Neural cell (in vitro differentiated cells): ENCODE measurements around the gene ANAPC10.

Experiments
- EZH2 ChIP-seq: fragments of 200-600, 300-800 bp; shearing (Covaris generic), sonication (generic); IDR thresholded peaks from 2 replicates; pipeline ENCODE4 v1.6.1; 2014; ENCODE audit warnings: antibody characterized with exemption, low read length, borderline replicate concordance, mild to moderate bottlenecking; ENCODE audit not compliant: insufficient read depth, poor library complexity, severe bottlenecking
- RAD21 ChIP-seq: fragments of 450-650 bp; conservative IDR thresholded peaks from 2 replicates; pipeline ENCODE4 v1.6.1; 2014; ENCODE audit warnings: antibody characterized with exemption, mild to moderate bottlenecking, moderate library complexity
- SMC3 ChIP-seq: fragments of 450-650 bp; conservative IDR thresholded peaks from 2 replicates; pipeline ENCODE4 v1.6.1; 2014; ENCODE audit warnings: antibody characterized with exemption, mild to moderate bottlenecking, moderate library complexity; ENCODE audit not compliant: poor library complexity
- TF ChIP-seq, protein P1 (sequence below): fragments of 450-650 bp; IDR thresholded peaks from 2 replicates; pipeline ENCODE4 v1.5.1; 2014; ENCODE audit warnings: antibody characterized with exemption, mild to moderate bottlenecking, moderate library complexity; ENCODE audit not compliant: poor library complexity, severe bottlenecking

GRCh38 chr4:145058256-145058655 is 39.7 kb downstream of the ANAPC10 start:
- TF ChIP-seq, protein P1, sequence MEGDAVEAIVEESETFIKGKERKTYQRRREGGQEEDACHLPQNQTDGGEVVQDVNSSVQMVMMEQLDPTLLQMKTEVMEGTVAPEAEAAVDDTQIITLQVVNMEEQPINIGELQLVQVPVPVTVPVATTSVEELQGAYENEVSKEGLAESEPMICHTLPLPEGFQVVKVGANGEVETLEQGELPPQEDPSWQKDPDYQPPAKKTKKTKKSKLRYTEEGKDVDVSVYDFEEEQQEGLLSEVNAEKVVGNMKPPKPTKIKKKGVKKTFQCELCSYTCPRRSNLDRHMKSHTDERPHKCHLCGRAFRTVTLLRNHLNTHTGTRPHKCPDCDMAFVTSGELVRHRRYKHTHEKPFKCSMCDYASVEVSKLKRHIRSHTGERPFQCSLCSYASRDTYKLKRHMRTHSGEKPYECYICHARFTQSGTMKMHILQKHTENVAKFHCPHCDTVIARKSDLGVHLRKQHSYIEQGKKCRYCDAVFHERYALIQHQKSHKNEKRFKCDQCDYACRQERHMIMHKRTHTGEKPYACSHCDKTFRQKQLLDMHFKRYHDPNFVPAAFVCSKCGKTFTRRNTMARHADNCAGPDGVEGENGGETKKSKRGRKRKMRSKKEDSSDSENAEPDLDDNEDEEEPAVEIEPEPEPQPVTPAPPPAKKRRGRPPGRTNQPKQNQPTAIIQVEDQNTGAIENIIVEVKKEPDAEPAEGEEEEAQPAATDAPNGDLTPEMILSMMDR: no peak
- TF ChIP-seq SMC3 (no peak), RAD21 (no peak), EZH2 (no peak)
